HEK293 (cell line): ENCODE results near the gene PRB2.

Experiments used
- CTCF ChIP-seq: fragments of 450-650 bp; formaldehyde crosslinking; IDR thresholded peaks from 2 replicates; pipeline ENCODE4 v1.5.1; 2016; ENCODE audit warnings: missing biosample characterization, missing genetic modification characterization
- KLF9 ChIP-seq: fragments of 450-650 bp; formaldehyde crosslinking; IDR thresholded peaks from 2 replicates; pipeline ENCODE4 v1.5.1; 2016; ENCODE audit warnings: missing biosample characterization, missing genetic modification characterization, low read depth
- PRDM2 ChIP-seq: fragments of 450-650 bp; formaldehyde crosslinking; IDR thresholded peaks from 2 replicates; pipeline ENCODE4 v1.5.1; 2016; ENCODE audit warnings: missing biosample characterization, missing genetic modification characterization, borderline replicate concordance
- YY1 ChIP-seq: fragments of 450-650 bp; formaldehyde crosslinking; IDR thresholded peaks from 2 replicates; pipeline ENCODE4 v1.5.1; 2018; ENCODE audit warnings: missing biosample characterization, missing genetic modification characterization
- ZEB2 ChIP-seq: fragments of 450-650 bp; formaldehyde crosslinking; IDR thresholded peaks from 2 replicates; pipeline ENCODE4 v1.5.1; 2016; ENCODE audit warnings: missing biosample characterization, missing genetic modification characterization
- ZNF157 ChIP-seq: fragments of 450-650 bp; formaldehyde crosslinking; IDR thresholded peaks from 2 replicates; pipeline ENCODE4 v1.5.1; 2016; ENCODE audit warnings: missing biosample characterization, missing genetic modification characterization

GRCh38 chr12:11437966-11438365, 42.6 kb upstream of the PRB2 start:
- TF ChIP-seq CTCF (tag by site-specific recombination), result no peak
- no peak for TF ChIP-seq ZEB2 (tag by site-specific recombination)
- no peak for TF ChIP-seq ZNF157
- TF ChIP-seq PRDM2, result no peak
- TF ChIP-seq KLF9 (tag by site-specific recombination), result no peak
- TF ChIP-seq YY1 (tag by site-specific recombination), result no peak
